ENCODE data around the gene SCRN1.
"Not testable (repeated sequence)": the region's sequence is repeated elsewhere in the genome, so short reads cannot be mapped to it uniquely, and the experiment has no call there.

The SCRN1 gene

GRCh38 chr7:29968683-29969395, 20.8 kb downstream of the SCRN1 start:
- no peak for DNase-seq (ENCODE audit: low read depth in 2 of 2)

- DNase-seq (ENCODE audit: low read depth in 2 of 2) = no peak
These were observed 24.6 kb downstream of the SCRN1 start for GRCh38 chr7:29965030-29965429.

GRCh38 chr7:29962035-29962434, 27.6 kb downstream of the SCRN1 start:
- DNase-seq (ENCODE audit: low read depth in 2 of 2) = no peak

- DNase-seq (ENCODE audit: low read depth in 2 of 2) = not testable (repeated sequence)
These were observed 28.0 kb downstream of the SCRN1 start for GRCh38 chr7:29961611-29962010.

GRCh38 chr7:29958667-29959358, 30.8 kb downstream of the SCRN1 start:
- no peak for DNase-seq (ENCODE audit: low read depth in 2 of 2)

- no peak for DNase-seq (ENCODE audit: low read depth in 2 of 2)
These were observed 31.9 kb downstream of the SCRN1 start for GRCh38 chr7:29957521-29958310.

GRCh38 chr7:29956487-29956836, 33.1 kb downstream of the SCRN1 start:
- DNase-seq (ENCODE audit: low read depth in 2 of 2) = no peak

GRCh38 chr7:29955799-29956486, 33.7 kb downstream of the SCRN1 start:
- DNase-seq (ENCODE audit: low read depth in 2 of 2) = no peak

- no peak for DNase-seq (ENCODE audit: low read depth in 2 of 2)
These were observed 34.4 kb downstream of the SCRN1 start for GRCh38 chr7:29955075-29955792.

- DNase-seq (ENCODE audit: low read depth in 2 of 2) = no peak
These were observed 35.8 kb downstream of the SCRN1 start for GRCh38 chr7:29953726-29954347.

GRCh38 chr7:29951206-29951605, 38.4 kb downstream of the SCRN1 start:
- DNase-seq (ENCODE audit: low read depth in 2 of 2) = no peak

- no peak for DNase-seq (ENCODE audit: low read depth in 2 of 2)
These were observed 39.1 kb downstream of the SCRN1 start for GRCh38 chr7:29950480-29950879.

GRCh38 chr7:29948587-29948986, 41.0 kb downstream of the SCRN1 start:
- no peak for DNase-seq (ENCODE audit: low read depth in 2 of 2)

GRCh38 chr7:29946428-29947186, 43.0 kb downstream of the SCRN1 start:
- DNase-seq (ENCODE audit: low read depth in 2 of 2) = no peak

- DNase-seq (ENCODE audit: low read depth in 2 of 2) = no peak
These were observed 44.3 kb downstream of the SCRN1 start for GRCh38 chr7:29945259-29945809.

GRCh38 chr7:29940199-29940598, 49.4 kb downstream of the SCRN1 start:
- DNase-seq (ENCODE audit: low read depth in 2 of 2) = no peak

- no peak for DNase-seq (ENCODE audit: low read depth in 2 of 2)
These were observed 52.5 kb downstream of the SCRN1 start for GRCh38 chr7:29937132-29937531.

- no peak for DNase-seq (ENCODE audit: low read depth in 2 of 2)
These were observed 54.5 kb downstream of the SCRN1 start for GRCh38 chr7:29935111-29935510.

- no peak for DNase-seq (ENCODE audit: low read depth in 2 of 2)
These were observed 60.4 kb downstream of the SCRN1 start for GRCh38 chr7:29929018-29929807.

All from stimulated activated CD4-positive, alpha-beta T cell treated with anti-CD3 and anti-CD28 coated beads, Interleukin-1b, Interleukin-23, amount 100 ng/mL, for 1 hour (primary cell).